Measurements from ENCODE around the gene CA10.

Gene CA10

GRCh38 chr17:51769231-51769630 is 389.3 kb downstream of the CA10 start:
- DNase-seq (ENCODE audit: low read depth in 2 of 2), result no peak

DNA sequence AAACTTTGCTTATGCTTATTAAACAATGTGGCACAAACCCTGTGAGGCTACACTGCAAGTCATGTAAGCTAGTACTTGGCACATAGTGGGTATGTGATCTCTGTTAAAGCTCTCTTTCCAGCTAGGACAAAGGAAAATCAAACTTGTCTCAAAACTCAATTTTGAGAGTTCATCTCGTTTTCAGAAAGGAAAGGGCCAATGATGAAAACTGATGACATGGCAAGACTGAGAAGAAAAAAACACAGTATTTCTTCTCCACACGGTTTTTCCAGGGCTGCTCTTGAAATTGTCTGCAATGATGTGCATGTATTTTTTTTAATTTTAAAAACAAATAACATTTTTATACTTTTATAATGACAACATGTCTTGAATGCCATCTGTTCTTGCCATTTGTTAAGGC is 389.8 kb downstream of the CA10 start:
- no peak for DNase-seq (ENCODE audit: low read depth in 2 of 2)

DNA sequence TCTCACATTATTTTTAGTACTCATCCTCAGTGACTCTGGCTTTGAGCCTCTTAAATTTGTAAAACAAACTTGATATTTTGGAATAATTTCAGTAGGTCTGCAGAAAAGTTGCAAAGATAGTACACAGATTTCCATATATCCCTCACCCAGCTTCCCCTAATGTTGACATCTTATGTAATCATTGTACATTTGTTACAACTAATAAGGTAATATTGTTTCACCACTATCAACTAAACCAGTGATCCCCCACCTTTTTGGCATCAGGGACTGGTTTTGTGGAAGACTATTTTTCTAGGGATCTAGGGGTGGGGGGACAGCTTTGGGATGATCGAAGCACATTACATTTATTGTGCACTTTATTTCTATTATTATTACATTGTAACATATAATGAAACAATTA is 391.2 kb downstream of the CA10 start:
- no peak for DNase-seq (ENCODE audit: low read depth in 2 of 2)

- DNase-seq (ENCODE audit: low read depth in 2 of 2), result no peak
Measured at GRCh38 chr17:51765282-51766135, 393.0 kb downstream of the CA10 start.

- DNase-seq (ENCODE audit: low read depth in 2 of 2), result peak; percentile 13 to 25
Measured at GRCh38 chr17:51764387-51764971, 394.0 kb downstream of the CA10 start.

DNA sequence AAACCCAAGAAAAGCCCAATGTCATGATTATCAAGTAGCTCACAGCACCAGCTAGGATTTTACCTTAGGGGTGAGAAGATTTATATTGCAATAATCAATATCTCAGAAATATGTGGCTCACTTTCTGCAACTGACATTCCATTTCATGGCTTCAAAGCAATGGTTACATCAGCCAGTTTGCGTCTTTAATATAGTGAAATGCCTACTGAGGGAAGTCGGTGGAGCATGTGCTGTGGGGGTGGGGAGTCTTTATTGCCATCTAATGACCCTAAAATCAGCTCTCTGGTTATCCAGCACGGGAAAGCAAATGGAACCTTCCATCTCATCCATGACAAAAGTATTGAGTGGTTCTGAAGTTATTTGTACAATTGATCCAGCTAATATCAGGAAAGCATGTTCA is 395.5 kb downstream of the CA10 start:
- no peak for DNase-seq (ENCODE audit: low read depth in 2 of 2)

DNA sequence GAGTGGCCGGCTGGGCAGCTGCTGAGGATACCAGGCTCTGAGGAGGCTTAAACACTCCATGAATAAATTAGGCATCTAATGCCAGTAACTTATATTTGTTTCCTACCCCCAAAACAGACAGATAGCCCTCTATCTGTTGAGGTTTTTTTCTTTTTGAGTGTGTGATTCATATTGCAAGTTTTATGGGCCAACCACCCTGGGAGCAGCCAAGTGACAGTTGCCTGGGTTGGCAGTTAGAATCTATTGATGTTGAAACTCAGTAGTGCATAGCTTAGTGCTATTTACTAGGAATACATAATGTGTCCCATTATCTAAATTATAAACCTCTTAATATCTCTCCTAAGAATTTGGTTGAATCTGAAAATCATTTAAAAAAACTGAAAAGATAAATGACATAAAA is 397.4 kb downstream of the CA10 start:
- no peak for DNase-seq (ENCODE audit: low read depth in 2 of 2)

GRCh38 chr17:51759260-51759659 is 399.3 kb downstream of the CA10 start:
- no peak for DNase-seq (ENCODE audit: low read depth in 2 of 2)

DNA sequence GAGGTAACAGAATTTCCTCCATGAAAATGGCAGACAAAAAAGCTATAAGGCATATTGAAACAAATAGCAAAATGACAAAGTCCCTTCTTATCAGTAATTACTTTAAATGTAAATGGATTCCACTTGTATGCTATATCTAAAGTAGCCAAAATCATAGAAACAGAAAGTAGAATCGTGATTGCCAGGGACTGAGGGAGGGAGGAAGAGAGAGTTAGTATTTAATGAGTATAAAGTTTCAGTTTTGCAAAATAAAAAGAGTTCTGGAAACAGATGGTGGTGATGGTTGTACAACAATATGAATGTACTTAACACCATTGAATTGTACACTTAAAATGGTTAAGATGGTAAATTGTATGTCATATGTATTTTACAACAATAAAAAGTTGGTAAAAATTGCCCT is 407.4 kb downstream of the CA10 start:
- DNase-seq (ENCODE audit: low read depth in 2 of 2), result no peak

DNA sequence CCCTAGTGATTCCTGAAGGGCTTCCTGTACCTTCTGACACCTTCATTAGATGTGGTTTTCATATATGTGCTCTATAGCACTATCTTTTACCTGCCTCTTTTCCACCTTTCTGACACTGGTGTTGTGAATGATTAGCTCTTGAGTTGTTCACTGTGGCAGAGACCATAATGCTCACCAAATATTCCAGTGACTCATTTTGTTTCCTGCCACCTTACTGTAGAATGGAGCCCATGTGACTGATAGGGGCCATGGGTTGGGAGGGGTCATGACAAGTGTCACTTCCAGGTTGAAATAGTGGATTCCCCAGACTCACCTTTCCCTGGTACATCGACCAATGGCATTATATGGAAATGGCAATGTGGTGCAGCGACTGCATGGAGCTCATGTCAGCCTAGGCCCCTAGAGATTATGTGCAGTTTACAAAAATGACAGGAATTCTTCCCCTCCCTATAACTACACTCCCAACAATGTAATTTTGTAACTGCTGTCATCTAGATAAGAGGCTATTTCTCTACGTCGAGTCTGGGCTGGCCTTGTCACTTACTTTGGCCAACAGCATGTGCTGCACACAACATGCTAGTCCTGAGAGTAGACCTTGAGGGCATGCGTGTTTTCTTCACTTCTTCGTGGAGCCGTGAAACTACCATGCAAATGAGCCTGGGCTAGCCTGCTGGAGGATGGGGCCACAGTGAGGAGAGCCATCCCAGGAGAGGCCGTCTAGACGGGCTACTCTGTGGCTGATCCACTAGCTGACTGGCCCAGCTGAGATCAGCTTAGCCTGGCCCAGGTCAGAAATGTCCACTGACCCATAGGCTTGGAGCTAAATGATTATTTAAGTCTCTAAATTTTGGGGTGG is 409.5 kb downstream of the CA10 start:
- DNase-seq (ENCODE audit: low read depth in 2 of 2), result no peak

GRCh38 chr17:51746421-51746820 is 412.1 kb downstream of the CA10 start:
- no peak for DNase-seq (ENCODE audit: low read depth in 2 of 2)

- no peak for DNase-seq (ENCODE audit: low read depth in 2 of 2)
Measured at GRCh38 chr17:51745993-51746392, 412.5 kb downstream of the CA10 start.

- no peak for DNase-seq (ENCODE audit: low read depth in 2 of 2)
Measured at GRCh38 chr17:51743477-51743876, 415.0 kb downstream of the CA10 start.

- DNase-seq (ENCODE audit: low read depth in 2 of 2), result no peak
Measured at GRCh38 chr17:51742571-51742970, 415.9 kb downstream of the CA10 start.

- no peak for DNase-seq (ENCODE audit: low read depth in 2 of 2)
Measured at GRCh38 chr17:51741458-51741857, 417.1 kb downstream of the CA10 start.

GRCh38 chr17:51740531-51740930 is 418.0 kb downstream of the CA10 start:
- DNase-seq (ENCODE audit: low read depth in 2 of 2), result no peak

DNA sequence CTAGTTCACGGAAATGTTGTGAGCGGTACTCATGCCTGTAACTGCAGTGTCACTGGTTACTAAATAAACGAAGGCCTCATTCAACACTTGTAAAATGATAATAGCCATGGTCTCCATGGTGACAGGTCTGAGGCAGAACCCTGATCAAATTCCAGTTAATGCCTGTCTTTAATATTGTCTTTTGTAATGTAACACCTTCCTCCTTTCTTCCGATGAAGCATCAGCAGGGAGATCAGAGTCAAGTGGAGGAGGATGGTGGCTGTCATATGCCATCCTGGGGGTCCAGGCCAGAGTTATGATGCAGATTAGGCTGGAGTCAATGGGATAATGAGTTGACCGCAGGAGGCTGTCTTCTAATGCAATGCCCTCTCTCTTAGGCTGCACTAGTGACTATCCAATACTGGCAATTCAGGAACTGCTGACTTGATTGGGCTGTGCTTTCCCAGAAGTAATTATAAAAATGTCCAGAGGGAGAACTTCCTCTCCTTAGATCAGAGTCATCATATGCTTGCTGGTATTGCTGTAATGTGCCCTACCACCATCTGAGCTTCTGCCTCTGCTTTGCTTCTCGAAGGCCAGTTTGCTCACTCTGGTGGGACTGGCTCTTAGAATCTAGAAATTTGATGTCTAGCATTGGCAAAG is 419.1 kb downstream of the CA10 start:
- no peak for DNase-seq (ENCODE audit: low read depth in 2 of 2)

DNA sequence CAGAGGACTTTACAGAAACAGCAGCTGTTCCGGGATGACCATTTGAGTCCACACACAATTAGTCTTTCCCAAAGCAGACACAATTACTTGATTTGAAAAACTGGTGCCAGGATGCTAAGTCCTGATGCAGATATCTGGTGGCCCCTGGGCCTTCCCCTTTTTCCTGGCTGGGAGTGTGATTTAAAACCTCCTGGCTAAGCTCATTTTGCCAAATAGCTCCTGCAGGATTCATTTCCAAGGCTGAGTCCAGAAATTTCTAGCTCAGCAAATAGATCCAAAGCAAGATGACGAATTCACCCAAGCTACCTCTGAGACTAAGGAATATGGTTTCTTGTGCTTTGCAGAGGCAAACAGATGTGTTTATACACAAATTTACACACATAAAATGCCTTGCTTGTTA is 422.2 kb downstream of the CA10 start:
- no peak for DNase-seq (ENCODE audit: low read depth in 2 of 2)

DNA sequence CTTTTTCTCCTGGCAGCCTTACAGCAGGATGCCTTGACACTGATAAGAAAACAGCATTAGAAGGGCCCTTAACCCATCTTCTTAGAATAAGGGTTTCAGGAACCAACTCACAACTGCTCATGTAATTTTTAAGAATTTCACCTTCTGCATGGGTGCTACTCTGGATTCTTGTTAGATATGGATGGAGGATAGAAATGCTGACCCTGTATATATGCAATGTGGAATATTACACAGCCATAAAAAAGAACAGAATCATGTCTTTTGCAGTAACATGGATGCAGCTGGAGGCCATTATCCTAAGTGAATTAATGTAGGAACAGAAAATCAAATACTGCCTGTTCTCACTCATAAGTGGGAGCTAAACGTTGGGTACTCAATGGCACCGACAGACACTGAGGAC is 423.5 kb downstream of the CA10 start:
- no peak for DNase-seq (ENCODE audit: low read depth in 2 of 2)

DNA sequence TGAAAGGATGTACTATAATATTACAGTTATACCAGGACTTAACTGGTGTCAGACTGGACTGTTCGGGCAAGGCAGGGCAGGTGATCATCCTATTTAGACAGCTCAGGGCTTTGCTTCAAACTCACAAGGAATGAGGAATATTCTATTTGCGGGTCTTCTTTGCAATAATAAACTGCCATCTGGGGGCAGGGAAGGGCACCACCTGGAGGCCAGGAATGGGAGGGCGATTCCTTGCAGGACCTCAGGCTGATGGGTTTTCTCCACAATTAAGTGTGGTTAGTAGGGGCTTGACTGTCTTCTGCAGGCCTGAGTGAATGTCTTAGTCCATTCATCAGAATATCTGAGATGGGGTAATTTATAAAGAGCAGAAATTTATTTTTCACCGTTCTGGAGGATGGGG is 424.1 kb downstream of the CA10 start:
- DNase-seq (ENCODE audit: low read depth in 2 of 2), result no peak

- DNase-seq (ENCODE audit: low read depth in 2 of 2), result no peak
Measured at GRCh38 chr17:51733166-51733565, 425.3 kb downstream of the CA10 start.
